MCF 10A (cell line): ENCODE data around the gene FAM222A. TPM values are rescaled to one million over a fixed set of nuclear protein-coding genes. Genes with fewer than 3 reads are reported as not detected.
"Not testable (repeated sequence)": the region's sequence is repeated elsewhere in the genome, so short reads cannot be mapped to it uniquely, and the experiment has no call there.

Source experiments
- BruUV-seq: library from RNA; stranded (reverse); fragments of 400-500 nt; replicated peaks from 2 replicates; lab custom pipeline; 2021; lab: Mats Ljungman, UMichigan
- CTCF ChIA-PET: fragments of 300-600 bp; sonication (Branson Sonifier 250); formaldehyde crosslinking; extraction: SDS; loops from one replicate; lab custom pipeline; 2021; ENCODE audit warnings: antibody characterized with exemption, inconsistent platforms; lab: Yijun Ruan, JAX
- POLR2A ChIA-PET: fragments of 300-600, 350-650 bp; sonication (Branson Sonifier 250); formaldehyde crosslinking; extraction: SDS; loops from one replicate; lab custom pipeline; 2020; ENCODE audit warnings: antibody characterized with exemption, inconsistent platforms; lab: Yijun Ruan, JAX
- DNase-seq: peaks from one replicate; pipeline ENCODE4 v3.0.0-alpha.2; 2018; ENCODE audit not compliant: unreplicated experiment
- H3K27ac Mint-ChIP-seq: one replicate; pipeline ENCODE4 v1.8.0; 2022; ENCODE audit warnings: mild to moderate bottlenecking, low read depth, mixed read lengths; ENCODE audit not compliant: unreplicated experiment
- H3K27me3 Mint-ChIP-seq: one replicate; pipeline ENCODE4 v1.8.0; 2022; ENCODE audit warnings: mixed read lengths; ENCODE audit not compliant: insufficient read depth, unreplicated experiment
- H3K36me3 Mint-ChIP-seq: one replicate; pipeline ENCODE4 v1.8.0; 2022; ENCODE audit warnings: mild to moderate bottlenecking, moderate library complexity, mixed read lengths; ENCODE audit not compliant: insufficient read depth, unreplicated experiment
- H3K4me1 Mint-ChIP-seq: one replicate; pipeline ENCODE4 v1.8.0; 2022; ENCODE audit warnings: mixed read lengths; ENCODE audit not compliant: insufficient read depth, unreplicated experiment
- H3K4me3 Mint-ChIP-seq: one replicate; pipeline ENCODE4 v1.8.0; 2022; ENCODE audit warnings: mild to moderate bottlenecking, moderate library complexity, mixed read lengths; ENCODE audit not compliant: unreplicated experiment
- H3K9me3 Mint-ChIP-seq: one replicate; pipeline ENCODE4 v1.8.0; 2022; ENCODE audit warnings: mixed read lengths; ENCODE audit not compliant: unreplicated experiment
- intact Hi-C: fragments of 100-400 bp; cut with micrococcal nuclease; formaldehyde crosslinking; loops from 2 replicates; pipeline ENCODE4 v1.14.1; 2022
- total RNA-seq: library from RNA; stranded (reverse); gene quantifications from 2 replicates; pipeline ENCODE4 v1.2.3, GENCODE V29; 2022
- TF ChIP-seq, protein P1 (sequence below): fragments of 200-600 bp; IDR thresholded peaks from one replicate; pipeline ENCODE4 v1.8.0; 2022; ENCODE audit warnings: antibody characterized with exemption, mild to moderate bottlenecking; ENCODE audit not compliant: unreplicated experiment

FAM222A gene
- total RNA-seq, 1 experiment from 2014 or later: 0.19 TPM

GRCh38 chr12:109693653-109694600 is 19.7 kb upstream of the FAM222A start:
- POLR2A ChIA-PET: interaction anchor here (1.2 kb wide), 1 partner anchor 12 kb away, joined by 4 read pairs; no protein-coding TSS in a partner anchor

DNA sequence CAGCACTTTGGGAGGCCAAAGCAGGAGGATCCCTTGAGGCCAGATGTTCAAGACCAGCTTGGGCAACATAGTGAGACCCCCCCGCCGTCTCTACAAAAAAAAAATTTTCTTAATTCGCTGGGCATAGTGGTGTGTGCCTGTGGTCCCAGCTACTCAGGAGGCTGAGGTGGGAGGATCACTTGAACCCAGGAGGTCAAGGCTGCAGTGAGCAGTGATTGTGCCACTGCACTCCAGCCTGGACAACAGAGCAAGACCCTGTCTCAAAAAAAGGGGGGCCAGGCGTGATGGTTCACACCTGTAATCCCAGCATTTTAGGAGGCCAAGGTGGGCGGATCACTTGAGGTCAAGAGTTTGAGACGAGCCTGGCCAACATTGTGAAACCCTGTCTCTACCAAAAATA is 19.0 kb upstream of the FAM222A start:
- BruUV-seq, H3K27ac Mint-ChIP-seq: not testable (repeated sequence)

More at GRCh38 chr12:109693653-109694600, 19.7 kb upstream of the FAM222A start:
- BruUV-seq: no TSS peak
- H3K27ac Mint-ChIP-seq: no peak overlapping the region
- no peak for DNase-seq
- H3K9me3 Mint-ChIP-seq: no peaks in the 10 kb centered on the region
- H3K4me3 Mint-ChIP-seq: no peak overlapping the region
- intact Hi-C loops: no loop called here
- TF ChIP-seq, protein P1, sequence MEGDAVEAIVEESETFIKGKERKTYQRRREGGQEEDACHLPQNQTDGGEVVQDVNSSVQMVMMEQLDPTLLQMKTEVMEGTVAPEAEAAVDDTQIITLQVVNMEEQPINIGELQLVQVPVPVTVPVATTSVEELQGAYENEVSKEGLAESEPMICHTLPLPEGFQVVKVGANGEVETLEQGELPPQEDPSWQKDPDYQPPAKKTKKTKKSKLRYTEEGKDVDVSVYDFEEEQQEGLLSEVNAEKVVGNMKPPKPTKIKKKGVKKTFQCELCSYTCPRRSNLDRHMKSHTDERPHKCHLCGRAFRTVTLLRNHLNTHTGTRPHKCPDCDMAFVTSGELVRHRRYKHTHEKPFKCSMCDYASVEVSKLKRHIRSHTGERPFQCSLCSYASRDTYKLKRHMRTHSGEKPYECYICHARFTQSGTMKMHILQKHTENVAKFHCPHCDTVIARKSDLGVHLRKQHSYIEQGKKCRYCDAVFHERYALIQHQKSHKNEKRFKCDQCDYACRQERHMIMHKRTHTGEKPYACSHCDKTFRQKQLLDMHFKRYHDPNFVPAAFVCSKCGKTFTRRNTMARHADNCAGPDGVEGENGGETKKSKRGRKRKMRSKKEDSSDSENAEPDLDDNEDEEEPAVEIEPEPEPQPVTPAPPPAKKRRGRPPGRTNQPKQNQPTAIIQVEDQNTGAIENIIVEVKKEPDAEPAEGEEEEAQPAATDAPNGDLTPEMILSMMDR: no peak
- peaks cover 21% of the 10 kb centered on the region for H3K27me3 Mint-ChIP-seq
- CTCF ChIA-PET: interaction anchor here (0.6 kb wide), 2 partner anchors 21 to 22 kb away, joined by 3 read pairs; no protein-coding TSS in a partner anchor
- no peaks in the 10 kb centered on the region for H3K4me1 Mint-ChIP-seq
- H3K36me3 Mint-ChIP-seq: no peaks in the 10 kb centered on the region

GRCh38 chr12:109695416-109695815 is 18.2 kb upstream of the FAM222A start:
- Mint-ChIP-seq H3K27me3 (peaks cover 21% of the 10 kb centered on the region), H3K36me3 (no peaks in the 10 kb centered on the region), H3K9me3 (no peaks in the 10 kb centered on the region), H3K4me1 (no peaks in the 10 kb centered on the region), H3K27ac (no peak overlapping the region), H3K4me3 (no peak overlapping the region)
- no peak for DNase-seq
- CTCF ChIA-PET: interaction anchor here (1.0 kb wide), 1 partner anchor 17 kb away, joined by 3 read pairs; no protein-coding TSS in a partner anchor
- intact Hi-C loops: no loop called here
- no TSS peak for BruUV-seq
- TF ChIP-seq, protein P1: no peak
- POLR2A ChIA-PET: no interaction called here

More for the DNA sequence above, 19.0 kb upstream of the FAM222A start:
- peaks cover 21% of the 10 kb centered on the region for H3K27me3 Mint-ChIP-seq
- H3K4me3 Mint-ChIP-seq, H3K9me3 Mint-ChIP-seq, H3K36me3 Mint-ChIP-seq, intact Hi-C loops, H3K4me1 Mint-ChIP-seq, DNase-seq: not testable (repeated sequence)
- ChIA-PET POLR2A (interaction anchor here (1.2 kb wide), 1 partner anchor 11 kb away, joined by 4 read pairs; no protein-coding TSS in a partner anchor), CTCF (interaction anchor here (0.6 kb wide), 1 partner anchor 21 kb away, joined by 3 read pairs; no protein-coding TSS in a partner anchor)

DNA sequence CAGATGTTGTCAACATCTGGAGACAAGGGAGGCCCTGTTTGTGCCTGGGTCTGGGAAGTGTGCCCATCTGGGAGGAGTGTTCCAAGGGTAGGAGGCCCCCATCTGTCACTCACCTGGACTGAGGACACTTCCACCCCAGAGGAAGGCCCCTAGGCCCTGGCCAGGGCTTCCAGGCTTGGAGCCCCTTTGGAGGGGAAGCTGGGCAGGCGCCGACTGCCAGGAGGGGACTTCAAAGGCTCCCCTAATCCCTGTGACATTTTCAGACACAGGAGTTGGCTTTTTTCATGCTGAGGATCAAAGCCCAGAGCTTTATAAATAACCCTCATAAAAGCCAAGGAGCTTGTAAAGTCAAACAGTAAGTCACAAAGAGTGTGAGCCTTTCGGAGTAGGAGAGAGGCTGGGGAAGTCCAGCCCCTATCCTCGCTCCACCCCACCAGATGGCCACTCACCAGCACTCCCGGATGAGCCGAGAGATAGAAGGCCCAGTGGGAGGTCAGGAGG is 17.6 kb upstream of the FAM222A start:
- H3K9me3 Mint-ChIP-seq: no peaks in the 10 kb centered on the region
- no peak overlapping the region for H3K4me3 Mint-ChIP-seq
- ChIA-PET POLR2A (interaction anchor here (0.7 kb wide), 1 partner anchor 23 kb away, joined by 4 read pairs; no protein-coding TSS in a partner anchor), CTCF (interaction anchor here (0.6 to 1.0 kb wide), 2 partner anchors 17 to 42 kb away, joined by 3 read pairs; no protein-coding TSS in a partner anchor)
- H3K4me1 Mint-ChIP-seq: no peaks in the 10 kb centered on the region
- H3K27ac Mint-ChIP-seq: no peak overlapping the region
- BruUV-seq: no TSS peak
- no peak for DNase-seq
- H3K36me3 Mint-ChIP-seq: no peaks in the 10 kb centered on the region
- TF ChIP-seq, protein P1: no peak
- peaks cover 21% of the 10 kb centered on the region for H3K27me3 Mint-ChIP-seq
- intact Hi-C loops: no loop called here
